HepG2 (cell line): Measurements from ENCODE around the gene MRPS5. TPM values are rescaled to one million over a fixed set of nuclear protein-coding genes. Genes with fewer than 3 reads are reported as not detected.
A peak's percentile ranks its signal among the peaks of the same experiment; 100 is the strongest.

Experiments used
- GLI4 ChIP-seq: sonication (generic); formaldehyde crosslinking; IDR thresholded peaks from 2 replicates; pipeline ENCODE4 v1.5.1; 2020; ENCODE audit warnings: missing genetic modification reagents, mild to moderate bottlenecking, moderate library complexity, borderline replicate concordance
- KDM3A ChIP-seq: IDR thresholded peaks from 2 replicates; pipeline ENCODE4 v1.6.1; 2018; ENCODE audit warnings: low read depth, missing compliant biosample characterization
- MEF2D ChIP-seq: sonication (generic); formaldehyde crosslinking; IDR thresholded peaks from 2 replicates; pipeline ENCODE4 v1.5.1; 2020; ENCODE audit warnings: mild to moderate bottlenecking, missing genetic modification reagents
- MLLT10 ChIP-seq: sonication (generic); formaldehyde crosslinking; IDR thresholded peaks from 2 replicates; pipeline ENCODE4 v1.4.0; 2020; ENCODE audit warnings: missing genetic modification reagents
- POLR2AphosphoS5 ChIP-seq: IDR thresholded peaks from 2 replicates; pipeline ENCODE4 v1.6.1; 2012; ENCODE audit warnings: low read depth, low read length
- RBAK ChIP-seq: sonication (generic); formaldehyde crosslinking; IDR thresholded peaks from 2 replicates; pipeline ENCODE4 v1.5.1; 2020; ENCODE audit warnings: mild to moderate bottlenecking, missing genetic modification reagents
- RFX3 ChIP-seq: IDR thresholded peaks from 2 replicates; pipeline ENCODE4 v1.6.1; 2016; ENCODE audit warnings: missing biosample characterization, missing genetic modification reagents
- SRSF9 ChIP-seq: fragments of 200-400 bp; formaldehyde crosslinking; IDR thresholded peaks from 2 replicates; pipeline ENCODE4 v1.6.1; 2018; ENCODE audit warnings: borderline replicate concordance, mild to moderate bottlenecking, low read depth, low read length; ENCODE audit not compliant: insufficient read depth, poor library complexity, severe bottlenecking
- ZKSCAN8 ChIP-seq: IDR thresholded peaks from 2 replicates; pipeline ENCODE4 v1.6.1; 2016; ENCODE audit warnings: borderline replicate concordance, missing genetic modification reagents, missing compliant biosample characterization
- ZNF30 ChIP-seq: sonication (generic); formaldehyde crosslinking; IDR thresholded peaks from 2 replicates; pipeline ENCODE4 v1.5.0; 2020; ENCODE audit warnings: mild to moderate bottlenecking, missing genetic modification reagents
- ZNF616 ChIP-seq: sonication (generic); formaldehyde crosslinking; IDR thresholded peaks from 2 replicates; pipeline ENCODE4 v1.5.0; 2020; ENCODE audit warnings: low read depth, mild to moderate bottlenecking, missing genetic modification reagents
- ZNF7 ChIP-seq: IDR thresholded peaks from 2 replicates; pipeline ENCODE4 v1.6.1; 2016; ENCODE audit warnings: missing biosample characterization, missing genetic modification reagents
- polyA plus RNA-seq, 8 experiments: library from polyadenylated mRNA; depleted of rRNA in 3 of 8; stranded (reverse) in 7 of 8; unstranded in 1 of 8; fragments of >200 nt; fragmentation: Illumina TruSeq in 4 of 8; extraction: Trizol in 4 of 8; gene quantifications; 2 replicates each; pipeline versions ENCODE4 v1.2.1 to v1.2.3, GENCODE V29; 2011 to 2016; ENCODE audit warnings: low read depth in 4 of 8, missing spikeins in 1 of 8, mixed read lengths in 1 of 8; ENCODE audit not compliant: insufficient read depth in 1 of 8
- total RNA-seq, 5 experiments: library from RNA; depleted of rRNA; stranded (reverse); fragments of >200 nt; fragmentation: Illumina TruSeq; extraction: Trizol; gene quantifications; 2 replicates each; pipeline ENCODE4 v1.2.3, GENCODE V29; 2016; ENCODE audit warnings: low read depth in 1 of 5
- TF ChIP-seq, protein P1 (sequence below): sonication (generic); formaldehyde crosslinking; IDR thresholded peaks from 2 replicates; pipeline ENCODE4 v1.5.1; 2020; ENCODE audit warnings: missing genetic modification reagents, mild to moderate bottlenecking, borderline replicate concordance
- TF ChIP-seq, protein P2 (sequence below): sonication (generic); formaldehyde crosslinking; IDR thresholded peaks from 2 replicates; pipeline ENCODE4 v1.4.0; 2020; ENCODE audit warnings: missing genetic modification reagents
- TF ChIP-seq, protein P3 (sequence below): sonication (generic); formaldehyde crosslinking; conservative IDR thresholded peaks from 2 replicates; pipeline ENCODE4 v1.4.0; 2020; ENCODE audit warnings: missing genetic modification reagents
- TF ChIP-seq, protein P4 (sequence below): IDR thresholded peaks from 2 replicates; pipeline ENCODE4 v1.6.1; 2016

Gene MRPS5
- total and polyA plus RNA-seq, 2 of the 13 experiments (the other 11 are each of a cell fraction or from before 2014, with no cell fraction given) = 98.8 to 134 TPM

DNA sequence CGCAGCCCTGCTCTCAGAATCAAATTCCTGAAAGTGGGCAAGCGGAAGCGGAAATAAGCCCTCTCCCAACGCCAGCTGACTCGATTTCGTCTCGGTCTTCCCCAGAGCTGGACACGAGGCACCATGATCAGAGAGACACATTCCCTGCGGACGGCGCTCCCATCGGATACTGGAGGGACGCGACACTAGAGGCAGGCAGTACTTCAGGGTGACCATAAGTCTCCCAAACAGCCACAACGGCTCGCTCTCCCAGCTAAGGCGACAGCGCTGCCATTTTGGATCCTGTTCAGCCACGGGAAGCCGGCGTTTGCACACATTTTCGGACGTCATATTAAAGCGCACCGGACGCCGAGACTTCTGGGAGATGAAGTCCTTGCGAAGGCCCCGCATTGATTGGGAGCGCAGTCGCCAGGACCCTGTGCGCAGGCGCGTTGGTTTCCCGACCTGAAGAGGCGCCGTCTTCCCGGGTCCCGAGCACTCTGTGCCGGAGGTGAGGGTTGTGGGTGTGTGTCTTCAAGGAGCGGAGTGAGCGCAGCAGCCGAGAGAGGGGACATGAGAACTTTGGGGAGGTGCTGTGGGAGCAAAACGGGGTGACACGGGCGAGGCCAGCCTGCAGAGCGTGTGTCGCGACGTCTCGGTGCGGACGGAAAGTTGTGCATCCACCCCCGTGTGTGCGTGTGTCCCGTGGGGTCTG lies 43.9 kb upstream of the MRPS5 start, which contains the start of gene ZNF2 (continued):
- TF ChIP-seq GLI4 (CRISPR knock-in tag) = no peak; the same call in 1 of the 2 replicates
- TF ChIP-seq, protein P1, sequence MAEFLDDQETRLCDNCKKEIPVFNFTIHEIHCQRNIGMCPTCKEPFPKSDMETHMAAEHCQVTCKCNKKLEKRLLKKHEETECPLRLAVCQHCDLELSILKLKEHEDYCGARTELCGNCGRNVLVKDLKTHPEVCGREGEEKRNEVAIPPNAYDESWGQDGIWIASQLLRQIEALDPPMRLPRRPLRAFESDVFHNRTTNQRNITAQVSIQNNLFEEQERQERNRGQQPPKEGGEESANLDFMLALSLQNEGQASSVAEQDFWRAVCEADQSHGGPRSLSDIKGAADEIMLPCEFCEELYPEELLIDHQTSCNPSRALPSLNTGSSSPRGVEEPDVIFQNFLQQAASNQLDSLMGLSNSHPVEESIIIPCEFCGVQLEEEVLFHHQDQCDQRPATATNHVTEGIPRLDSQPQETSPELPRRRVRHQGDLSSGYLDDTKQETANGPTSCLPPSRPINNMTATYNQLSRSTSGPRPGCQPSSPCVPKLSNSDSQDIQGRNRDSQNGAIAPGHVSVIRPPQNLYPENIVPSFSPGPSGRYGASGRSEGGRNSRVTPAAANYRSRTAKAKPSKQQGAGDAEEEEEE (CRISPR knock-in tag) = peak; percentile 96; the same call in 1 of the 2 replicates
- no peak for TF ChIP-seq MLLT10 (CRISPR knock-in tag)
- TF ChIP-seq, protein P2, sequence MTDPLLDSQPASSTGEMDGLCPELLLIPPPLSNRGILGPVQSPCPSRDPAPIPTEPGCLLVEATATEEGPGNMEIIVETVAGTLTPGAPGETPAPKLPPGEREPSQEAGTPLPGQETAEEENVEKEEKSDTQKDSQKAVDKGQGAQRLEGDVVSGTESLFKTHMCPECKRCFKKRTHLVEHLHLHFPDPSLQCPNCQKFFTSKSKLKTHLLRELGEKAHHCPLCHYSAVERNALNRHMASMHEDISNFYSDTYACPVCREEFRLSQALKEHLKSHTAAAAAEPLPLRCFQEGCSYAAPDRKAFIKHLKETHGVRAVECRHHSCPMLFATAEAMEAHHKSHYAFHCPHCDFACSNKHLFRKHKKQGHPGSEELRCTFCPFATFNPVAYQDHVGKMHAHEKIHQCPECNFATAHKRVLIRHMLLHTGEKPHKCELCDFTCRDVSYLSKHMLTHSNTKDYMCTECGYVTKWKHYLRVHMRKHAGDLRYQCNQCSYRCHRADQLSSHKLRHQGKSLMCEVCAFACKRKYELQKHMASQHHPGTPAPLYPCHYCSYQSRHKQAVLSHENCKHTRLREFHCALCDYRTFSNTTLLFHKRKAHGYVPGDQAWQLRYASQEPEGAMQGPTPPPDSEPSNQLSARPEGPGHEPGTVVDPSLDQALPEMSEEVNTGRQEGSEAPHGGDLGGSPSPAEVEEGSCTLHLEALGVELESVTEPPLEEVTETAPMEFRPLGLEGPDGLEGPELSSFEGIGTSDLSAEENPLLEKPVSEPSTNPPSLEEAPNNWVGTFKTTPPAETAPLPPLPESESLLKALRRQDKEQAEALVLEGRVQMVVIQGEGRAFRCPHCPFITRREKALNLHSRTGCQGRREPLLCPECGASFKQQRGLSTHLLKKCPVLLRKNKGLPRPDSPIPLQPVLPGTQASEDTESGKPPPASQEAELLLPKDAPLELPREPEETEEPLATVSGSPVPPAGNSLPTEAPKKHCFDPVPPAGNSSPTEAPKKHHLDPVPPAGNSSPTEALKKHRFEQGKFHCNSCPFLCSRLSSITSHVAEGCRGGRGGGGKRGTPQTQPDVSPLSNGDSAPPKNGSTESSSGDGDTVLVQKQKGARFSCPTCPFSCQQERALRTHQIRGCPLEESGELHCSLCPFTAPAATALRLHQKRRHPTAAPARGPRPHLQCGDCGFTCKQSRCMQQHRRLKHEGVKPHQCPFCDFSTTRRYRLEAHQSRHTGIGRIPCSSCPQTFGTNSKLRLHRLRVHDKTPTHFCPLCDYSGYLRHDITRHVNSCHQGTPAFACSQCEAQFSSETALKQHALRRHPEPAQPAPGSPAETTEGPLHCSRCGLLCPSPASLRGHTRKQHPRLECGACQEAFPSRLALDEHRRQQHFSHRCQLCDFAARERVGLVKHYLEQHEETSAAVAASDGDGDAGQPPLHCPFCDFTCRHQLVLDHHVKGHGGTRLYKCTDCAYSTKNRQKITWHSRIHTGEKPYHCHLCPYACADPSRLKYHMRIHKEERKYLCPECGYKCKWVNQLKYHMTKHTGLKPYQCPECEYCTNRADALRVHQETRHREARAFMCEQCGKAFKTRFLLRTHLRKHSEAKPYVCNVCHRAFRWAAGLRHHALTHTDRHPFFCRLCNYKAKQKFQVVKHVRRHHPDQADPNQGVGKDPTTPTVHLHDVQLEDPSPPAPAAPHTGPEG = no peak
- TF ChIP-seq ZNF7 = no peak
- TF ChIP-seq SRSF9 = no peak
- TF ChIP-seq, protein P3, sequence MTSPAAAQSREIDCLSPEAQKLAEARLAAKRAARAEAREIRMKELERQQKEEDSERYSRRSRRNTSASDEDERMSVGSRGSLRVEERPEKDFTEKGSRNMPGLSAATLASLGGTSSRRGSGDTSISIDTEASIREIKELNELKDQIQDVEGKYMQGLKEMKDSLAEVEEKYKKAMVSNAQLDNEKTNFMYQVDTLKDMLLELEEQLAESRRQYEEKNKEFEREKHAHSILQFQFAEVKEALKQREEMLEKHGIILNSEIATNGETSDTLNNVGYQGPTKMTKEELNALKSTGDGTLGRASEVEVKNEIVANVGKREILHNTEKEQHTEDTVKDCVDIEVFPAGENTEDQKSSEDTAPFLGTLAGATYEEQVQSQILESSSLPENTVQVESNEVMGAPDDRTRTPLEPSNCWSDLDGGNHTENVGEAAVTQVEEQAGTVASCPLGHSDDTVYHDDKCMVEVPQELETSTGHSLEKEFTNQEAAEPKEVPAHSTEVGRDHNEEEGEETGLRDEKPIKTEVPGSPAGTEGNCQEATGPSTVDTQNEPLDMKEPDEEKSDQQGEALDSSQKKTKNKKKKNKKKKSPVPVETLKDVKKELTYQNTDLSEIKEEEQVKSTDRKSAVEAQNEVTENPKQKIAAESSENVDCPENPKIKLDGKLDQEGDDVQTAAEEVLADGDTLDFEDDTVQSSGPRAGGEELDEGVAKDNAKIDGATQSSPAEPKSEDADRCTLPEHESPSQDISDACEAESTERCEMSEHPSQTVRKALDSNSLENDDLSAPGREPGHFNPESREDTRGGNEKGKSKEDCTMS (CRISPR knock-in tag) = no peak
- no peak for TF ChIP-seq ZNF30 (CRISPR knock-in tag)
- peak; percentile 62 for TF ChIP-seq RBAK (CRISPR knock-in tag)
- peak; percentile 96; the same call in 1 of the 2 replicates for TF ChIP-seq KDM3A (CRISPR knock-in tag)
- TF ChIP-seq POLR2AphosphoS5 = peak; percentile 98
- peak; percentile 73; the same call in 1 of the 2 replicates for TF ChIP-seq ZNF616 (CRISPR knock-in tag)
- peak; percentile 93 for TF ChIP-seq MEF2D (CRISPR knock-in tag)
- peak; percentile 88 for TF ChIP-seq ZKSCAN8 (CRISPR knock-in tag)
- no peak for TF ChIP-seq RFX3
- TF ChIP-seq, protein P4, sequence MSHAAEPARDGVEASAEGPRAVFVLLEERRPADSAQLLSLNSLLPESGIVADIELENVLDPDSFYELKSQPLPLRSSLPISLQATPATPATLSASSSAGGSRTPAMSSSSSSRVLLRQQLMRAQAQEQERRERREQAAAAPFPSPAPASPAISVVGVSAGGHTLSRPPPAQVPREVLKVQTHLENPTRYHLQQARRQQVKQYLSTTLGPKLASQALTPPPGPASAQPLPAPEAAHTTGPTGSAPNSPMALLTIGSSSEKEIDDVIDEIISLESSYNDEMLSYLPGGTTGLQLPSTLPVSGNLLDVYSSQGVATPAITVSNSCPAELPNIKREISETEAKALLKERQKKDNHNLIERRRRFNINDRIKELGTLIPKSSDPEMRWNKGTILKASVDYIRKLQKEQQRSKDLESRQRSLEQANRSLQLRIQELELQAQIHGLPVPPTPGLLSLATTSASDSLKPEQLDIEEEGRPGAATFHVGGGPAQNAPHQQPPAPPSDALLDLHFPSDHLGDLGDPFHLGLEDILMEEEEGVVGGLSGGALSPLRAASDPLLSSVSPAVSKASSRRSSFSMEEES (CRISPR knock-in tag) = peak; percentile 57; the same call in 1 of the 2 replicates
